HFF-Myc (cell line): ENCODE results near the gene TTC22.

Source experiments
- DNase-seq: peaks from one replicate; pipeline ENCODE4 v3.0.0-alpha.2; 2011; ENCODE audit warnings: low read depth; ENCODE audit errors: extremely low read depth
- H3K4me3 ChIP-seq: replicated peaks from 2 replicates; pipeline ENCODE4 v1.5.1; 2011; ENCODE audit warnings: low read depth, mild to moderate bottlenecking, control low read depth, low read length
- TF ChIP-seq, protein P1 (sequence below): IDR thresholded peaks from 2 replicates; pipeline ENCODE4 v1.5.1; 2012; ENCODE audit warnings: mild to moderate bottlenecking, low read depth, low read length, control low read depth; ENCODE audit errors: missing control alignments

Gene TTC22

DNA sequence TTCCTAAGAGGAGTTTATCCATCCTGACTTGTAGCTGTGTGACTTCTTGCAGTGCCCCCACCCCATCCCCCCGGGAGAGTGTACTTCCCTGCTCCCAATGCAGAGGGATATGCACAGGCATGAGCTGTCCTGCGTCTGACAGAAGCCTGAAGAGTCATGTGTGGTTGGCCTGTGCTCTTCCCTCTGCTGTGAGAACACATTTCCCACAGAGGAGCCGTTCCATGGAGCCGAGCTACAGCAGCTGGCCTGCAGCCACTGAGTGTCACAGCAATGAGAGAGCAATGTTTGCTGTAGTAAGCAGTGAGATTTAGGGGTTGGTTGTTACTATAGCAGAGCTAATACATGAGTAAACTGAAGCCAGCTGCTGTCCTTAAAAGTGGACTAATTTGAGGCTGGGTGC is 58.8 kb downstream of the TTC22 start:
- TF ChIP-seq, protein P1, sequence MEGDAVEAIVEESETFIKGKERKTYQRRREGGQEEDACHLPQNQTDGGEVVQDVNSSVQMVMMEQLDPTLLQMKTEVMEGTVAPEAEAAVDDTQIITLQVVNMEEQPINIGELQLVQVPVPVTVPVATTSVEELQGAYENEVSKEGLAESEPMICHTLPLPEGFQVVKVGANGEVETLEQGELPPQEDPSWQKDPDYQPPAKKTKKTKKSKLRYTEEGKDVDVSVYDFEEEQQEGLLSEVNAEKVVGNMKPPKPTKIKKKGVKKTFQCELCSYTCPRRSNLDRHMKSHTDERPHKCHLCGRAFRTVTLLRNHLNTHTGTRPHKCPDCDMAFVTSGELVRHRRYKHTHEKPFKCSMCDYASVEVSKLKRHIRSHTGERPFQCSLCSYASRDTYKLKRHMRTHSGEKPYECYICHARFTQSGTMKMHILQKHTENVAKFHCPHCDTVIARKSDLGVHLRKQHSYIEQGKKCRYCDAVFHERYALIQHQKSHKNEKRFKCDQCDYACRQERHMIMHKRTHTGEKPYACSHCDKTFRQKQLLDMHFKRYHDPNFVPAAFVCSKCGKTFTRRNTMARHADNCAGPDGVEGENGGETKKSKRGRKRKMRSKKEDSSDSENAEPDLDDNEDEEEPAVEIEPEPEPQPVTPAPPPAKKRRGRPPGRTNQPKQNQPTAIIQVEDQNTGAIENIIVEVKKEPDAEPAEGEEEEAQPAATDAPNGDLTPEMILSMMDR, result no peak
- H3K4me3 ChIP-seq, result no peak overlapping the region
- no peak for DNase-seq

DNA sequence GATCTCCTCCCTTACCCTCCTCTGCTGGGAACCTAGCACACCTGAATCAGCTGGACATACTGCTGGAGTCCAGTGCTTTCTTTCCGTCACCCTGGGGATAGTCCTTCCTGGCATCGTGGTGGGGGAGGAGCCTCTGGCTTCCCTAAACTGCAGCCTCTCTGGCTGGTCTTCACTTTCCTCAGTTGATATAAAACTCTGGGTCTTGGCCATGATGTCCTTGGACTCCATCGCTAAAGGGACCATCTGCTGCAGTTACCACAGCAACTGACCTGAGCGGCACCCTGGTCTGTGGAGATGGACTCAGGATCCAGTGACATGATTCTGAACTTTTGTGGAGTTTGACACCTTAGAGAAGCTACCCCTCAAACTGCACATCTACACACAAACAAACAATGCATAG is 59.6 kb downstream of the TTC22 start:
- DNase-seq, result no peak
- no peak overlapping the region for H3K4me3 ChIP-seq
- TF ChIP-seq, protein P1, result no peak

DNA sequence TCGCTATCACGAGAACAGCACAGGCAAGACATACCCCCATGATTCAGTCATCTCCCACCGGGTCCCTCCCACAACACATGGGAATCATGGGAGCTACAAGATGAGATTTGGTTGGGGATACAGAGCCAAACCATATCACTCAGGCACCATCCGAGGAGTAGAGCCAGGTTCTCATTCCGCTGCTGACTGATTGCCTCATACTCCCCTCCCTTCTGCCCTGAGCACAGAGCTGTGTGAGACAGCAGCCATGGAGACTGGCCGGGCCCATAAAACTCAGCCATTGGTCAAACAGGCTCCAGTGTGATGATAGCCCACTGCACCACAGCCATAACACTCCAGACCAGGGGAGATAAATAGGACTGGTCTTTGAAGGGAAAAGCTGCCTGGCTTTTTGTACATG is 62.9 kb downstream of the TTC22 start:
- H3K4me3 ChIP-seq, result no peak overlapping the region
- no peak for DNase-seq
- TF ChIP-seq, protein P1, result no peak

DNA sequence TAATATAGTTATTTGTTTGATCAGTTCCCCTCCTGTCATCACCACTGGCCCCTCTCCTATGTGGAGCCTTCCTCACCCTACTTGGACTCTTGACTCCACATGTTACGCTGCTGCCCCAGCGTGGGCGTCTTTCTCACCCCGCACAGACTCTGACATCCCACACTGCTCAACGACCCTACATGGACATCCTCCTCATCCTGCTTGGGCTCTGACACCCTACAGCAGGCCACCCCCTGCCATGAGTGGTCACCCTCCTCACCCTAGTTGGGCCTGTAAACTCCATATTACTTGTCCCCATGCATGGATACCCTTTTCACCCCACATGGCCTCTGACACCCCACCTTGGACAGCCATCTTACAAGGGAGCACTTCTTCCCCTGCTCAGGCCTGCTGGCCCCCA is 64.4 kb downstream of the TTC22 start:
- DNase-seq, result no peak
- TF ChIP-seq, protein P1, result no peak
- H3K4me3 ChIP-seq, result no peak overlapping the region
